HFF-Myc (cell line): ENCODE data around the gene ZNF860.
"Not testable (repeated sequence)": the region's sequence is repeated elsewhere in the genome, so short reads cannot be mapped to it uniquely, and the experiment has no call there.

Experiments
- DNase-seq: peaks from one replicate; pipeline ENCODE4 v3.0.0-alpha.2; 2011; ENCODE audit warnings: low read depth; ENCODE audit errors: extremely low read depth
- H3K4me3 ChIP-seq: replicated peaks from 2 replicates; pipeline ENCODE4 v1.5.1; 2011; ENCODE audit warnings: low read depth, mild to moderate bottlenecking, control low read depth, low read length
- TF ChIP-seq, protein P1 (sequence below): IDR thresholded peaks from 2 replicates; pipeline ENCODE4 v1.5.1; 2012; ENCODE audit warnings: mild to moderate bottlenecking, low read depth, low read length, control low read depth; ENCODE audit errors: missing control alignments

The ZNF860 gene

DNA sequence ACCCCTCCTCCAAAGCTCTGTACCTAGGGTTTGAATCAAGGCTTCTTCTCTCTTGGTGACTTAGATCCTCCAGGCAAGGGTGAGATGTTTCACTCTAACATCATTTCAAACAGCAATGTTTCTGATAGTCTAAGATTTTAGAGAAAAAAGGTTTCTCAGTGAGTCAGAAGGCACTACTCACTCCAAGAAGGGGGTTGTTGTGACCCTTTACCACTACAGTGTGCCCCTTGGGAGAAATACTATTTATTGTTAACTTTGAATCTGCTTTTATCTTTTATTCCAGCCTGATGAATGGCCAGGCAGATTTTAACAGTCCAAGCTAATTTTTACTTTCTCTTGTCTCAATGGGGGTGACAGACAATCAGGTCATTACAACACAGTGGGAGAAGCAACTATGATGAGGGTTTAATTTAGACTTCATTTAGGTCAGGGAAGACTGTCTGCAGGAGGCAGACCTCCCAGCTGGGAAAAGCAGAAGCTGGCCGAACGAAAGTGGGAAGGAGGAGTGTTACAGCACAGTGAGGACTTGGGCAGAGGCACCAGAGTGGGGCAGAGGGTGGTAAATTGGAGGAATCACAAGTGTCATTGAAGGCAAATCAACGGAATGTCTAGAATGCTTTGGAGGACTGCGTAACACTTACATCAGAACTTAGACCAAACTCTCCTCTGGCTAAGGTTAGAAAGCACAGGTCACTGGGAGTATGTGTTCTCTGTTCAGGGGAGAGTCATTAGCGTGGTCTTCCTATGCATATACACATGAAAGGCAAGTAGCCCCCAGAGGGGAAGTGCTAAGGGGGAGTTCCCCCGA, 21.2 kb downstream of the ZNF860 start:
- no peak for DNase-seq
- TF ChIP-seq, protein P1, sequence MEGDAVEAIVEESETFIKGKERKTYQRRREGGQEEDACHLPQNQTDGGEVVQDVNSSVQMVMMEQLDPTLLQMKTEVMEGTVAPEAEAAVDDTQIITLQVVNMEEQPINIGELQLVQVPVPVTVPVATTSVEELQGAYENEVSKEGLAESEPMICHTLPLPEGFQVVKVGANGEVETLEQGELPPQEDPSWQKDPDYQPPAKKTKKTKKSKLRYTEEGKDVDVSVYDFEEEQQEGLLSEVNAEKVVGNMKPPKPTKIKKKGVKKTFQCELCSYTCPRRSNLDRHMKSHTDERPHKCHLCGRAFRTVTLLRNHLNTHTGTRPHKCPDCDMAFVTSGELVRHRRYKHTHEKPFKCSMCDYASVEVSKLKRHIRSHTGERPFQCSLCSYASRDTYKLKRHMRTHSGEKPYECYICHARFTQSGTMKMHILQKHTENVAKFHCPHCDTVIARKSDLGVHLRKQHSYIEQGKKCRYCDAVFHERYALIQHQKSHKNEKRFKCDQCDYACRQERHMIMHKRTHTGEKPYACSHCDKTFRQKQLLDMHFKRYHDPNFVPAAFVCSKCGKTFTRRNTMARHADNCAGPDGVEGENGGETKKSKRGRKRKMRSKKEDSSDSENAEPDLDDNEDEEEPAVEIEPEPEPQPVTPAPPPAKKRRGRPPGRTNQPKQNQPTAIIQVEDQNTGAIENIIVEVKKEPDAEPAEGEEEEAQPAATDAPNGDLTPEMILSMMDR = no peak
- H3K4me3 ChIP-seq = no peak overlapping the region

DNA sequence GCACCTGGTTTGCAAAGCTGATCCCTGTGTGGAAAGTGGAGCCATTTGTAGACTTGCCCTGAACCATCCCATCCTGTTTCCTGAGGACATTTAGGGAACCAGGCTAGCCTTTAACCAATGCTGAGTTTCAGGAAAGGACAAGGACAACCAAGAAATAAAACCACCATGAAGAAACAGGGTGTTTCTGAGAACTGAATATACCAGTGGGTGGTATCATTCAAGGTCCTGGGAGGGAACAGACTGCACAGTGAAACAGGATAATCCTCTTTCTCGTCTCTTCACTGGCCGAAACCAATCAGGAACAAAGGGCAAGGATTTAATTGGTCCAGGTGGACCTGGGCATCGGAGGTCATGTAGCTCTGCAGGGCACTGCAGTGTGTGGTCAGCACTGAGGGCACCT, 21.8 kb downstream of the ZNF860 start:
- TF ChIP-seq, protein P1 = no peak
- no peak overlapping the region for H3K4me3 ChIP-seq
- DNase-seq = no peak

DNA sequence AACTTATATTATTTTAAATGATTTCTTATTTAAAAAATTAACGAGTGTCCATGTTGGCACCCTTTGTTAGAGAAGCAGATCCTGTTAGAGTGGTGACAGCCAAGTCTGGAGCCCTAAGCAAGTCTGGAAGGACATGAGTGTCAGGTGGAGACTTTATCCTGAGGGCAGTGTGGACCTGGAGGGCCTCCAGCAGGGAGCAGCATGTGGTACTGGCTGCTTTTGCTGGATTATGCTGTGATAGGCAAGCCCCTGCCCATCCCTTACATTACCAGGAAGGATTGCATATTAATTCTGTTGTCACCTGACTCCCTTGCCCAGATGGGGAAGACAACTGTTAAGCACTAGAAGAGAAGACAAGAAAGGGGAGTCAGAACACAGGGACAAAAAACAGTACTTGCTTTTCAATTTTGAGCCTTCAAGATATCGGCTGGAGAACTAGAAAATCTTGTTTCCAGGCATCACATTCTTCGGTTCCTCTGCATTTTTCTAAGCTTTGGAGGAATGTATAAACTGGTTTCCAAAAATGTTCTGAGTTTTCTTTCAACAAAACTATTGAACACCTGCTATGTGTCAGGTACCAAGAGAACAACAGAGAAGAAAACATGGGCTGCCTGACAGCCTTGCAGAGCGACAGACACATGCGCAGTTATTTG, 22.7 kb downstream of the ZNF860 start:
- TF ChIP-seq, protein P1 = peak; percentile 6
- no peak for DNase-seq
- H3K4me3 ChIP-seq = no peak overlapping the region

DNA sequence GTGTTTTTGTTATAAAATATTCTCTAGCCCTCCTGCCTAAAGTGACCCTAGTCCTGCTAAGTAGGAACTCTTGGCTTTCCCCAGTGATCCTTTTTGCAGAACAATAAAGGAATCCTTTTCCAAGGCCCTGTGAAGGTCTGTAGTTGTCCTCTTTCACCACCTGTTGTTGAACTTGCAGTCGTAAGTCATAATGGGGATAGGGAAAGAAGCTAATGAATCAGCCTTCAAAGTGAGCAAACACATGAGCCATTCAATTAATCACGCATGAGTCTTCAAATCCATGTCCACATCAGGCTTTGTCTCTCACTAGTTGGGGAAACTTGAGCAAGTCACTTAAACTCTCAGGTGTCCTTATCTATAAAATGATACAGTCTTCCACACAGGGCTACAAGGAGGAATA, 27.6 kb downstream of the ZNF860 start:
- TF ChIP-seq, protein P1 = no peak
- no peak overlapping the region for H3K4me3 ChIP-seq
- no peak for DNase-seq

DNA sequence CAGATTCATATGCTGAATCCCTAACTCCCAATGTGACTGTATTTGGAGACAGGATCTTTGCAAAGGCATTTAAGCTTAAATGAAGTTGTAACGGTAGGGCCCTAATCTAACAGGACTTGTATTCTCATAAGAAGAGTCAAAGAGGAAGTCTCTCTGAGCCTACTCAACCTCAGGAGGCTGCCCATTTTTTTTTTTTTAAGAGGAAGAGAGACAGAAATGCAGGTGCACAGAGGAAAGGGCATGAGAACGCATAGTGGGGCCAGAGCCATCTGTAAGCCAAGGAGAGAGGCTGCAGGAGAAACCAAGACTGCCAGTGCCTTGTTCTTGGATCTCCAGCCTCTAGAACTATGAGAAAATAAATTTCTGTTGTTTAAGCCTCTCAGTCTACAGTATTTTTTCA, 28.4 kb downstream of the ZNF860 start:
- no peak for DNase-seq
- TF ChIP-seq, protein P1 = no peak
- no peak overlapping the region for H3K4me3 ChIP-seq

- not testable (repeated sequence) for H3K4me3 ChIP-seq, DNase-seq
Measured at GRCh38 chr3:32010699-32011098, 29.1 kb downstream of the ZNF860 start.

DNA sequence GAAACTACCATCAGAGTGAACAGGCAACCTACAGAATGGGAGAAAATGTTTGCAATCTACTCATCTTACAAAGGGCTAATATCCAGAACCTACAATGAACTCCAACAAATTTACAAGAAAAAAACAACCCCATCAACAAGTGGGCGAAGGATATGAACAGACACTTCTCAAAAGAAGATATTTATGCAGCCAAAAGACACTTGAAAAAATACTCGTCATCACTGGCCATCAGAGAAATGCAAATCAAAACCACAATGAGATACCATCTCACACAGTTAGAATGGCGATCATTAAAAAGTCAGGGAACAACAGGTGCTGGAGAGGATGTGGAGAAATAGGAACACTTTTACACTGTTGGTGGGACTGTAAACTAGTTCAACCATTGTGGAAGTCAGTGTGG, 34.1 kb downstream of the ZNF860 start:
- not testable (repeated sequence) for H3K4me3 ChIP-seq, DNase-seq
